ENCODE results near the gene GRHPR. TPM values are rescaled to one million over a fixed set of nuclear protein-coding genes. Genes with fewer than 3 reads are reported as not detected.
A peak's percentile ranks its signal among the peaks of the same experiment; 100 is the strongest.

The GRHPR gene
- 100 to 1,000 TPM; 138 to 156 (median 148) TPM for polyA plus RNA-seq (ENCODE audit: insufficient read length in 3 of 3)
- long read RNA-seq, donor 1, full-length matches to known transcripts = 85 of 85 reads
- long read RNA-seq, donor 1, partial matches to known transcripts = 0 of 85 reads
- long read RNA-seq, donor 1, other reads (novel, unspliced or antisense) = 0 of 85 reads
- long read RNA-seq, donor 2, full-length matches to known transcripts = 108 of 108 reads
- long read RNA-seq, donor 2, partial matches to known transcripts = 0 of 108 reads
- long read RNA-seq, donor 2, other reads (novel, unspliced or antisense) = 0 of 108 reads
- long read RNA-seq, donor 3, full-length matches to known transcripts = 100 of 122 reads
- long read RNA-seq, donor 3, partial matches to known transcripts = 22 of 122 reads
- long read RNA-seq, donor 3, other reads (novel, unspliced or antisense) = 0 of 122 reads
- long read RNA-seq, donor 4, full-length matches to known transcripts = 100 of 110 reads
- long read RNA-seq, donor 4, partial matches to known transcripts = 10 of 110 reads
- long read RNA-seq, donor 4, other reads (novel, unspliced or antisense) = 0 of 110 reads
- long read RNA-seq, donor 5, full-length matches to known transcripts = 36 of 41 reads
- long read RNA-seq, donor 5, partial matches to known transcripts = 5 of 41 reads
- long read RNA-seq, donor 5, other reads (novel, unspliced or antisense) = 0 of 41 reads
- long read RNA-seq, donor 6, full-length matches to known transcripts = 39 of 39 reads
- long read RNA-seq, donor 6, partial matches to known transcripts = 0 of 39 reads
- long read RNA-seq, donor 6, other reads (novel, unspliced or antisense) = 0 of 39 reads
- long read RNA-seq, donor 7, full-length matches to known transcripts = 76 of 125 reads
- long read RNA-seq, donor 7, partial matches to known transcripts = 49 of 125 reads
- long read RNA-seq, donor 7, other reads (novel, unspliced or antisense) = 0 of 125 reads
- long read RNA-seq, donor 8, full-length matches to known transcripts = 32 of 32 reads
- long read RNA-seq, donor 8, partial matches to known transcripts = 0 of 32 reads
- long read RNA-seq, donor 8, other reads (novel, unspliced or antisense) = 0 of 32 reads
- long read RNA-seq, donor 9, full-length matches to known transcripts = 136 of 162 reads
- long read RNA-seq, donor 9, partial matches to known transcripts = 26 of 162 reads
- long read RNA-seq, donor 9, other reads (novel, unspliced or antisense) = 0 of 162 reads
- long read RNA-seq, donor 10, full-length matches to known transcripts = 68 of 80 reads
- long read RNA-seq, donor 10, partial matches to known transcripts = 12 of 80 reads
- long read RNA-seq, donor 10, other reads (novel, unspliced or antisense) = 0 of 80 reads
- long read RNA-seq, donor 11, full-length matches to known transcripts = 62 of 62 reads
- long read RNA-seq, donor 11, partial matches to known transcripts = 0 of 62 reads
- long read RNA-seq, donor 11, other reads (novel, unspliced or antisense) = 0 of 62 reads
- long read RNA-seq, donor 12, full-length matches to known transcripts = 85 of 90 reads
- long read RNA-seq, donor 12, partial matches to known transcripts = 0 of 90 reads
- long read RNA-seq, donor 12, other reads (novel, unspliced or antisense) = 5 of 90 reads
- long read RNA-seq, donor 13, full-length matches to known transcripts = 36 of 36 reads
- long read RNA-seq, donor 13, partial matches to known transcripts = 0 of 36 reads
- long read RNA-seq, donor 13, other reads (novel, unspliced or antisense) = 0 of 36 reads
- long read RNA-seq, donor 14 = 0 reads
- long read RNA-seq, donor 15, full-length matches to known transcripts = 84 of 93 reads
- long read RNA-seq, donor 15, partial matches to known transcripts = 9 of 93 reads
- long read RNA-seq, donor 15, other reads (novel, unspliced or antisense) = 0 of 93 reads
- long read RNA-seq, donor 16, full-length matches to known transcripts = 94 of 114 reads
- long read RNA-seq, donor 16, partial matches to known transcripts = 20 of 114 reads
- long read RNA-seq, donor 16, other reads (novel, unspliced or antisense) = 0 of 114 reads

- peak; percentile 75 for DNase-seq
Observed at GRCh38 chr9:37422289-37423104, at the start of gene GRHPR. Gene GRHPR (plus strand): TSS chr9:37422696. CDS start chr9:37422751, 55 bp downstream.

GRCh38 chr9:37372839-37373238 lies 49.7 kb upstream of the GRHPR start:
- DNase-seq = no peak

- DNase-seq = no peak
Observed at GRCh38 chr9:37373621-37374020, 48.9 kb upstream of the GRHPR start.

- no peak for DNase-seq
Observed at GRCh38 chr9:37374892-37375291, 47.6 kb upstream of the GRHPR start.

GRCh38 chr9:37377688-37378612 lies 44.5 kb upstream of the GRHPR start:
- DNase-seq = no peak

- no peak for DNase-seq
Observed at GRCh38 chr9:37378613-37379004, 43.9 kb upstream of the GRHPR start.

- DNase-seq = no peak
Observed at GRCh38 chr9:37379835-37380234, 42.7 kb upstream of the GRHPR start.

- DNase-seq = no peak
Observed at GRCh38 chr9:37380570-37380969, 41.9 kb upstream of the GRHPR start.

- no peak for DNase-seq
Observed at GRCh38 chr9:37381094-37381741, 41.3 kb upstream of the GRHPR start.

- DNase-seq = no peak
Observed at GRCh38 chr9:37382161-37382981, 40.1 kb upstream of the GRHPR start.

GRCh38 chr9:37382982-37383357 lies 39.5 kb upstream of the GRHPR start:
- DNase-seq = no peak

GRCh38 chr9:37383393-37383792 lies 39.1 kb upstream of the GRHPR start:
- no peak for DNase-seq

GRCh38 chr9:37383876-37384746 lies 38.4 kb upstream of the GRHPR start:
- DNase-seq = no peak

GRCh38 chr9:37385286-37385685 lies 37.2 kb upstream of the GRHPR start:
- no peak for DNase-seq

- DNase-seq = no peak
Observed at GRCh38 chr9:37386988-37387387, 35.5 kb upstream of the GRHPR start.

- DNase-seq = no peak
Observed at GRCh38 chr9:37390759-37391158, 31.7 kb upstream of the GRHPR start.
